ENCODE data around the gene SMIM32. TPM values are rescaled to one million over a fixed set of nuclear protein-coding genes. Genes with fewer than 3 reads are reported as not detected.

The SMIM32 gene
- total and polyA plus RNA-seq, 2 of the 4 experiments (the other 2 are of a cell fraction) = not detected

- in situ Hi-C loops (cut with MboI; ENCODE audit: low sequenced_read_pairs) (loop anchor here (25.0 kb wide), 1 partner anchor 659 kb away; no protein-coding TSS in a partner anchor), dilution Hi-C loops (cut with HindIII; ENCODE audit: low sequenced_read_pairs, unreplicated experiment) (no loop called here), intact Hi-C loops (cut with micrococcal nuclease) (no loop called here)
- H2AFZ ChIP-seq (replicated peaks; ENCODE audit: low read length, poor library complexity) = no peak overlapping the region
- H3K4me3 ChIP-seq (ENCODE audit: insufficient read depth, low read depth, low read length) = no peak overlapping the region
- H2BK120ac ChIP-seq (ENCODE audit: low read depth, low read length) = no peak overlapping the region
- no peak overlapping the region for H3K23ac ChIP-seq (ENCODE audit: low read depth, low read length)
- POLR2A ChIA-PET (ENCODE audit: unreplicated experiment) = no interaction called here
- no peak overlapping the region for H3K4me2 ChIP-seq (ENCODE audit: low read depth, low read length)
- H4K20me1 ChIP-seq (ENCODE audit: insufficient read depth, low read length) = no peaks in the 10 kb centered on the region
- no peaks in the 10 kb centered on the region for H3K4me1 ChIP-seq (ENCODE audit: control insufficient read depth, insufficient read depth, low read length)
- H3K27me3 ChIP-seq (ENCODE audit: control insufficient read depth, insufficient read depth, low read length) = peaks cover 4% of the 10 kb centered on the region
- H3K18ac ChIP-seq (ENCODE audit: low read depth, low read length) = no peak overlapping the region
- DNase-seq = no peak
- H2AK9ac ChIP-seq (replicated peaks; ENCODE audit: low read depth, low read length, poor library complexity) = no peak overlapping the region
- CTCF ChIA-PET = no interaction called here
- no peak overlapping the region for H3K14ac ChIP-seq (replicated peaks; ENCODE audit: low read depth, low read length)
- no TSS peak for BruUV-seq (replicated peaks)
- no peak overlapping the region for H4K8ac ChIP-seq (ENCODE audit: low read depth in 2 of 2, low read length in 2 of 2)
- no peaks in the 10 kb centered on the region for H3K9me1 ChIP-seq (ENCODE audit: insufficient read depth, low read length)
- no peak overlapping the region for H2BK15ac ChIP-seq (ENCODE audit: low read depth, low read length)
- H4K5ac ChIP-seq (ENCODE audit: low read depth, low read length) = no peak overlapping the region
- no peak overlapping the region for H3K56ac ChIP-seq (ENCODE audit: extremely low read depth, insufficient read depth, low read length)
- H3K36me3 ChIP-seq (ENCODE audit: control insufficient read depth, insufficient read depth, low read length) = no peaks in the 10 kb centered on the region
- no peak for ATAC-seq (ENCODE audit: low read depth)
- peaks cover 4% of the 10 kb centered on the region; the same call in 1 of the 2 replicates for H3K9me3 ChIP-seq (ENCODE audit: control insufficient read depth, insufficient read depth, low read length)
- H3K4ac ChIP-seq (ENCODE audit: low read depth, low read length) = no peak overlapping the region
- TF ChIP-seq CTCF (conservative IDR thresholded peaks at IDR 0.05; ENCODE audit: low read depth, low read length) (no peak), FOS (IDR thresholded peaks at IDR 0.05; ENCODE audit: low read depth, low read length) (no peak), CHD1 (IDR thresholded peaks at IDR 0.05; ENCODE audit: low read depth, low read length) (no peak), MAZ (IDR thresholded peaks at IDR 0.05; ENCODE audit: borderline replicate concordance, low read depth, low read length) (no peak), POLR2A (IDR thresholded peaks at IDR 0.05; ENCODE audit: low read depth, low read length) (no peak), ELK1 (IDR thresholded peaks at IDR 0.05; ENCODE audit: borderline replicate concordance, low read depth, low read length) (no peak), BHLHE40 (IDR thresholded peaks at IDR 0.05; ENCODE audit: low read depth, low read length) (no peak), RCOR1 (IDR thresholded peaks at IDR 0.05; ENCODE audit: insufficient replicate concordance, low read length) (no peak), MAFK (IDR thresholded peaks at IDR 0.05; ENCODE audit: low read depth, low read length) (no peak), MXI1 (IDR thresholded peaks at IDR 0.05; ENCODE audit: borderline replicate concordance, low read depth, low read length) (no peak)
- no CpG with 5 or more reads among the region's 4 CpGs for WGBS, 2 experiments (ENCODE audit: extremely low coverage in 2 of 2, insufficient read length in 1 of 2)
- H3K79me1 ChIP-seq (ENCODE audit: low read depth in 1 of 2, low read length in 2 of 2) = no peaks in the 10 kb centered on the region
- no peak overlapping the region for H2BK20ac ChIP-seq (ENCODE audit: low read depth, low read length)
- no peak overlapping the region for H3K27ac ChIP-seq (ENCODE audit: insufficient read depth, low read length)
- no peak overlapping the region for H2BK5ac ChIP-seq (ENCODE audit: low read depth, low read length, poor library complexity, severe bottlenecking)
- H4K91ac ChIP-seq (ENCODE audit: insufficient read depth, low read depth, low read length) = no peak overlapping the region
- H3K9ac ChIP-seq (ENCODE audit: low read depth, low read length) = no peak overlapping the region
- H2AK5ac ChIP-seq (ENCODE audit: low read depth, low read length) = no peak overlapping the region
Observed at GRCh38 chr5:136221340-136221739, 28.4 kb upstream of the SMIM32 start.

Measured in IMR-90 (cell line).